Nephron (organoid): Measurements from ENCODE around the gene LUZP1.

Experiments used
- H3K27ac Mint-ChIP-seq, 3 experiments: 2 replicates each; pipeline ENCODE4 v1.8.0; 2020; ENCODE audit warnings: mixed read lengths in 3 of 3, mild to moderate bottlenecking in 2 of 3, moderate library complexity in 1 of 3
- H3K27me3 Mint-ChIP-seq: 2 replicates; pipeline ENCODE4 v1.8.0; 2021; ENCODE audit warnings: low read depth, mild to moderate bottlenecking, moderate library complexity, mixed read lengths
- H3K36me3 Mint-ChIP-seq: 2 replicates; pipeline ENCODE4 v1.8.0; 2020; ENCODE audit warnings: low read depth, mixed read lengths
- H3K4me1 Mint-ChIP-seq: 2 replicates; pipeline ENCODE4 v1.8.0; 2020; ENCODE audit warnings: mixed read lengths
- H3K4me3 Mint-ChIP-seq, 3 experiments: 2 replicates each; pipeline ENCODE4 v1.8.0; 2020; ENCODE audit warnings: mild to moderate bottlenecking in 3 of 3, mixed read lengths in 3 of 3, moderate library complexity in 2 of 3
- H3K9me3 Mint-ChIP-seq: 2 replicates; pipeline ENCODE4 v1.8.0; 2020; ENCODE audit warnings: mixed read lengths
- TF ChIP-seq, protein P1 (sequence below), 3 experiments: fragments of 200-600 bp; sonication (generic); IDR thresholded peaks; one replicate each; pipeline ENCODE4 v1.5.0; 2021; ENCODE audit warnings: antibody characterized with exemption in 3 of 3; ENCODE audit not compliant: unreplicated experiment in 3 of 3

LUZP1 gene

DNA sequence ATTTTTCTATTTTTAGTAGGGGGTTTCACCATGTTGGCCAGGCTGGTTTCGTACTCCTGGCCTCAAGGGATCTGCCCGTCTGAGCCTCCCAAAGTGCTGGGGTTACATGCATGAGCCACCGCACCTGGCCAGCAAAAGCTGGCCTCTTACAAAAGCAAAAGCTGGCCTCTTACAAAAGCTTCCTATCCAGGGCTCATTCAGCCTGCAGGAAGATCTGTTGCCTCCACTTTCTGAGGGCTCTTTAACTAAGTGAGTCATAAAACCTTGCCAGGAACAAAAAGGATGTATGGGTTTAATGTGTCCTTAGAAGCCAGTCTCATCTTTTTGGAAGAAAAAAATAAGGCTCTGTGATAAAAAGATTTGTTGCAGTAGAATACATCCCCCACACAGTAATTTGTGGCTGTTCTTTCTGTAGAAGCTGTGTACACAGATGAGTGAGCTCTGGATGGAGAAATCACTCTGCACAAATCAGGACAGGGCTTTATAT, 33.6 kb upstream of the LUZP1 start:
- Mint-ChIP-seq H3K4me3 (no peak overlapping the region), H3K9me3 (no peaks in the 10 kb centered on the region)

DNA sequence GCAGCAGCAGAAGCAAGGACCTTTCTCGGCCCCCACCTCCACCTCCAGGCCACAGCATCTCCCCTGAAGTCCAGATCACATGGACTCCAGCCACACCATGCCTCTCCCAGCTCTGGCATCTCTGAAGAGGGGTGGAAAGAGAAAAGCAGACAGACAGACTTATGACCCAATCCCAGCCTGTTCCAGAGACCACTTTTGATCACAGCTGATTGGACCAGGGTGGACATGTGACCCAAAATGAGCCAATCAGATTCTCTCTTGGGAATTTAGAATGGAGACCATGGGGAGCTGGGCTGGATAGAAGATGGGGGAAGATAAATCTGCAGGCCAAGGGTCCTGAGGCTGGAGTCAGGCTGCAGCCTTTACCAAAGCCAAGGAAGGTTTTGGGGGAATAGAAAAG, 32.2 kb upstream of the LUZP1 start:
- peaks cover 3% of the 10 kb centered on the region for H3K27me3 Mint-ChIP-seq
- TF ChIP-seq, protein P1, sequence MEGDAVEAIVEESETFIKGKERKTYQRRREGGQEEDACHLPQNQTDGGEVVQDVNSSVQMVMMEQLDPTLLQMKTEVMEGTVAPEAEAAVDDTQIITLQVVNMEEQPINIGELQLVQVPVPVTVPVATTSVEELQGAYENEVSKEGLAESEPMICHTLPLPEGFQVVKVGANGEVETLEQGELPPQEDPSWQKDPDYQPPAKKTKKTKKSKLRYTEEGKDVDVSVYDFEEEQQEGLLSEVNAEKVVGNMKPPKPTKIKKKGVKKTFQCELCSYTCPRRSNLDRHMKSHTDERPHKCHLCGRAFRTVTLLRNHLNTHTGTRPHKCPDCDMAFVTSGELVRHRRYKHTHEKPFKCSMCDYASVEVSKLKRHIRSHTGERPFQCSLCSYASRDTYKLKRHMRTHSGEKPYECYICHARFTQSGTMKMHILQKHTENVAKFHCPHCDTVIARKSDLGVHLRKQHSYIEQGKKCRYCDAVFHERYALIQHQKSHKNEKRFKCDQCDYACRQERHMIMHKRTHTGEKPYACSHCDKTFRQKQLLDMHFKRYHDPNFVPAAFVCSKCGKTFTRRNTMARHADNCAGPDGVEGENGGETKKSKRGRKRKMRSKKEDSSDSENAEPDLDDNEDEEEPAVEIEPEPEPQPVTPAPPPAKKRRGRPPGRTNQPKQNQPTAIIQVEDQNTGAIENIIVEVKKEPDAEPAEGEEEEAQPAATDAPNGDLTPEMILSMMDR (IDR thresholded peaks at IDR 0.05; ENCODE audit: unreplicated experiment in 3 of 3): no peak
- H3K4me3 Mint-ChIP-seq: no peak overlapping the region
- H3K9me3 Mint-ChIP-seq: no peaks in the 10 kb centered on the region
- no peaks in the 10 kb centered on the region for H3K4me1 Mint-ChIP-seq
- H3K27ac Mint-ChIP-seq: no peak overlapping the region
- no peaks in the 10 kb centered on the region for H3K36me3 Mint-ChIP-seq

More for the DNA sequence above, 33.6 kb upstream of the LUZP1 start:
- Mint-ChIP-seq H3K4me1 (no peaks in the 10 kb centered on the region), H3K27ac (no peak overlapping the region), H3K27me3 (peaks cover 10% of the 10 kb centered on the region), H3K36me3 (no peaks in the 10 kb centered on the region)
- TF ChIP-seq, protein P1 (IDR thresholded peaks at IDR 0.05; ENCODE audit: unreplicated experiment in 3 of 3): no peak

DNA sequence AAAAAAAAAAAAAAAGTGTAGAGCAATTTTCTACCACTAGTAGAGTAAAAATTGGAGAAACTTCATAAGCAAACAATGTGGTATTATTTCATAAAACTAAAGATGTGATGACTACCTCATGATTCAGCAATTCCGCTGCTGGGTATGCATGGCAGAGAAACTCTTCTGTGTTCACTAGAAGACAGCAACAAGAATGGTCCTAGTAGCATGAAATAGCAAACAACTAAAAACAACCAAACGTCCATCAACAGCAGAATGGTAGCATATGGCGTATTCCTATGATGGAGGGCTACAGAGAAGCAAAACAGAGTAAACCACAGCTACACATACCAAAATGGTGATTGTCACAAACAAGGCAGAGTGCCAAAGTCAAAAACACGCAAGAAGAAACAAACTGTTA, 29.7 kb upstream of the LUZP1 start:
- Mint-ChIP-seq H3K27me3 (peaks cover 11% of the 10 kb centered on the region), H3K36me3 (no peaks in the 10 kb centered on the region), H3K4me3 (no peak overlapping the region), H3K27ac (no peak overlapping the region), H3K4me1 (no peaks in the 10 kb centered on the region), H3K9me3 (no peaks in the 10 kb centered on the region)
- TF ChIP-seq, protein P1 (IDR thresholded peaks at IDR 0.05; ENCODE audit: unreplicated experiment in 3 of 3): no peak

DNA sequence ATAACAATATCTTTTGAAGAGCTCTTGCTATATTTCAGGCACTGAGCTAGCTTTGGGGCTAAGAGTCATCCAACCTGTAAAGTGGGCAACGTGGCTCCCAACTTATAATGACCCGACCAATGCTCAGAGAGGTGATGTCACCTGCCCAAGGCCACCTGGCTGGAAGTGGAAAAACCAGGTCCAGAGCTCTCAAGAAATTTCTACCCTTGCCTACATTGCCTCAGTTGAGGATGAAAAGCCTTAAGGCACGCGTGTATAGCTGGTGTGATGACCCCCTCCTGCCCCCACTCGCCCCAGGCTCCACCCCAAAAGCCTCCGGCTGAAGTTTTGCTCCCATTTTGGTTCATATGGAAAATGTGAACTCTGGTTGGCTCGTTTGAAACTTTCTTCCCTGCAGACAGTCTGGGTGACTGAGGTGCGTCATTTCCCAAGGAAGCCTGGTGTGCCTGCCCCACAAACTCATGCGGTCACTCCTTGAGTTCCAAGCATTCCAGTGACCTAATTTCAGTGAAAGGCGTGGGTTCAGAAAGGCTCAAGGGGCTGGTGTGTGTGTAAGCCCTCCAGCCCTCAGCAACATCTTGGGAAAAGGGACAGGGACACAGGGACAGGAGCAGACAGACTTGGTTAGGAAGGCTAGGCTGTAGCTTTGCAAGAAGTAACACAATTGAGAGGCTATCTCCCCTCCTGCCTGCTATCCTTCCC, 28.1 kb upstream of the LUZP1 start:
- no peaks in the 10 kb centered on the region for H3K36me3 Mint-ChIP-seq
- H3K4me1 Mint-ChIP-seq: no peaks in the 10 kb centered on the region
- no peaks in the 10 kb centered on the region for H3K9me3 Mint-ChIP-seq
- no peak overlapping the region for H3K4me3 Mint-ChIP-seq
- H3K27ac Mint-ChIP-seq: peak overlapping the region in 1 of 3 experiments; percentile 26
- TF ChIP-seq, protein P1 (IDR thresholded peaks at IDR 0.05; ENCODE audit: unreplicated experiment in 3 of 3): no peak
- peaks cover 14% of the 10 kb centered on the region for H3K27me3 Mint-ChIP-seq

DNA sequence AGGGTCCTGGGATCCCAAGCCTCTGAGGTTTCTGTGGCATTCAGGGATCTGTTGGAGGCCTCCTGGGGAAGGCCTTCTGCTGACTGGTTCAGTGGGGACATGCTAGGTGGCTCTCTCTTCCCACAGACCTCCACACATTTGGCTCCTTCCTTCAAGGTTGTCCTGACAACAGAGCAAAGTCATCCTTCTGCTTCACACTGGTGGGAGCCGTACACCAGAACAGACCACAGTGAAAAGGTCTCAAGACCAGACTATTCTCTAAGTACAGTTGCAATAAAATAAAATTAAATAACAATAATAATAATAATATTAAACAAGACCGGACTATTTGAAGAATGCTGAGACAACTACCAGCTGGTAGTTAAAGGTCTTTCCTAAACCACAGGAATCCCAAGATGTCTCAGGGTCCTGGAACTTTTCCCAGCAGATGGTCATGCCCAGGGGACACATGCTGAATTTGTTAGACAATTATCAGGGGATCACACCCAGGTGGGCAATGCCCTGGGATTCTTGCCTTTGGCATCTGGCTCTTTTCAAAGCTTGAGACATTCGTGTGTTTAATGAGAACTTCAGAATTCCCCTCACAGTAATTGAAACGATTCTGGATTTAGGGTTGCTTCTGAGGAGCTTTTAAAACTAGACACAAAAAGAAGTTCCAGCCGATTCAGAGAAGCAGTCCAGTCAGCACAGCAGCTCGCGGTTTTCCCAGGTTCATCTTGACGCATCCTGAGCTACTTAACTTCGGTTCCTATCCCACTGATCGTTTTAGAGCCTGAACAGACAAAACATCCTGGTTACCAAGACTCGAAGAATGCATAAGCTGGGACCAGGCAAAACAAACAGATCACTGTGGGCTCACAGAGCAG, 25.7 kb upstream of the LUZP1 start:
- H3K4me3 Mint-ChIP-seq: no peak overlapping the region

More for the DNA sequence above, 25.7 kb upstream of the LUZP1 start:
- H3K4me1 Mint-ChIP-seq: no peaks in the 10 kb centered on the region
- TF ChIP-seq, protein P1 (IDR thresholded peaks at IDR 0.05; ENCODE audit: unreplicated experiment in 3 of 3): no peak
- H3K36me3 Mint-ChIP-seq: no peaks in the 10 kb centered on the region
- H3K27ac Mint-ChIP-seq: no peak overlapping the region
- H3K27me3 Mint-ChIP-seq: peaks cover 19% of the 10 kb centered on the region
- no peaks in the 10 kb centered on the region for H3K9me3 Mint-ChIP-seq
